Neural crest cell (in vitro differentiated cells): ENCODE measurements around the gene INO80B. TPM values are rescaled to one million over a fixed set of nuclear protein-coding genes. Genes with fewer than 3 reads are reported as not detected.
"Not testable (repeated sequence)": the region's sequence is repeated elsewhere in the genome, so short reads cannot be mapped to it uniquely, and the experiment has no call there.

Experiments used
- DNase-seq: peaks from one replicate; pipeline ENCODE4 v3.0.0; 2021; ENCODE audit warnings: low read depth, mixed read lengths, low spot score
- H3K27ac Mint-ChIP-seq: one replicate; pipeline ENCODE4 v1.8.0; 2021; ENCODE audit warnings: mild to moderate bottlenecking, mixed read lengths; ENCODE audit not compliant: unreplicated experiment
- H3K27me3 Mint-ChIP-seq: 2 replicates; pipeline ENCODE4 v1.8.0; 2021; ENCODE audit warnings: low read depth, mild to moderate bottlenecking, mixed read lengths
- H3K36me3 Mint-ChIP-seq: 2 replicates; pipeline ENCODE4 v1.8.0; 2021; ENCODE audit warnings: low read depth, mild to moderate bottlenecking, mixed read lengths
- H3K4me1 Mint-ChIP-seq: 2 replicates; pipeline ENCODE4 v1.8.0; 2021; ENCODE audit warnings: mixed read lengths
- H3K4me3 Mint-ChIP-seq: one replicate; pipeline ENCODE4 v1.8.0; 2021; ENCODE audit warnings: mild to moderate bottlenecking, mixed read lengths
- H3K9me3 Mint-ChIP-seq: 2 replicates; pipeline ENCODE4 v1.8.0; 2021; ENCODE audit warnings: mixed read lengths
- CTCF ChIP-seq: fragments of 200-600 bp; sonication (generic); conservative IDR thresholded peaks from 2 replicates; pipeline ENCODE4 v1.5.0; 2021; ENCODE audit warnings: antibody characterized with exemption, mild to moderate bottlenecking
- total RNA-seq: library from RNA; stranded (reverse); gene quantifications from 2 replicates; pipeline ENCODE4 v1.2.1, GENCODE V29; 2021

Gene INO80B
- total RNA-seq, 1 donor from 2014 or later, result 33.1 TPM

DNA sequence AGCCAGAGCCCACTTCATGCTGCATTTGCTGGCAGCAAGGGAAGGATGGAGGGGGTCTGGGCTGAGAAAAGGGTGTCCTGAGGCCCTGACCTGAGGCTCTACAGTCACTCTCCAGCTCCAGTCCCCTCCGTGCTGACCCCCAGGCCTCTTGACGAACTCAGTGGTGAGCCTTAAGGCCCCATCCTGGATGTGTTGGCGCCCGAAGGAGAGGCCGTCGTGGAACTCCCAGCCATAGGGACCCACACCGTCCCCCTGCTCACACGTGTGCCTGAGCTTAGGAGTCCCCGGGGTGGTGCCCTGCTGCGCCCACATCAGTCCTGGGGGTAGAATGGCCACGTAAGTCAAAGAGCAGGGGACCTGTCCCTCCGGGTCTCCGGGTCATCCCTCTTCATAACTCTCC, 9.5 kb downstream of the INO80B start:
- Mint-ChIP-seq H3K4me1 (peaks cover 29% of the 10 kb centered on the region), H3K4me3 (peak overlapping the region; percentile 87), H3K27ac (no peak overlapping the region), H3K36me3 (peaks cover 12% of the 10 kb centered on the region), H3K27me3 (peaks cover 2% of the 10 kb centered on the region), H3K9me3 (no peaks in the 10 kb centered on the region)
- TF ChIP-seq CTCF, result no peak
- no peak for DNase-seq

GRCh38 chr2:74470742-74471141, 15.9 kb downstream of the INO80B start:
- not testable (repeated sequence) for H3K27ac Mint-ChIP-seq
- Mint-ChIP-seq H3K36me3 (peaks cover 10% of the 10 kb centered on the region), H3K4me3 (peak overlapping the region; percentile 81)

GRCh38 chr2:74471332-74472065, 16.6 kb downstream of the INO80B start:
- Mint-ChIP-seq H3K4me3 (peak overlapping the region; percentile 98), H3K27ac (peak overlapping the region; percentile 98), H3K9me3 (no peaks in the 10 kb centered on the region), H3K36me3 (peaks cover 10% of the 10 kb centered on the region), H3K27me3 (peaks cover 2% of the 10 kb centered on the region), H3K4me1 (peaks cover 22% of the 10 kb centered on the region)
- no peak for DNase-seq
- TF ChIP-seq CTCF, result no peak

More at GRCh38 chr2:74470742-74471141, 15.9 kb downstream of the INO80B start:
- H3K9me3 Mint-ChIP-seq, H3K27me3 Mint-ChIP-seq, DNase-seq: not testable (repeated sequence)
- peaks cover 27% of the 10 kb centered on the region for H3K4me1 Mint-ChIP-seq

GRCh38 chr2:74472086-74472944, 17.4 kb downstream of the INO80B start, which contains the start of gene MRPL53:
TSS of gene MRPL53 (minus strand) at chr2:74472680. CDS start at chr2:74472660, 20 bp downstream.
- TF ChIP-seq CTCF, result no peak
- Mint-ChIP-seq H3K4me3 (peak within 1 kb of the TSS; percentile 98), H3K27me3 (peaks cover 2% of the 10 kb centered on the region), H3K36me3 (peaks cover 11% of the 10 kb centered on the region), H3K4me1 (peaks cover 22% of the 10 kb centered on the region), H3K9me3 (no peaks in the 10 kb centered on the region), H3K27ac (peak within 1 kb of the TSS; percentile 98)
- peak; percentile 93 for DNase-seq

GRCh38 chr2:74472945-74473258, 18.0 kb downstream of the INO80B start:
- Mint-ChIP-seq H3K27ac (peak overlapping the region; percentile 98), H3K4me3 (peak overlapping the region; percentile 98), H3K9me3 (no peaks in the 10 kb centered on the region), H3K4me1 (peaks cover 22% of the 10 kb centered on the region), H3K27me3 (peaks cover 2% of the 10 kb centered on the region), H3K36me3 (peaks cover 14% of the 10 kb centered on the region)
- no peak for DNase-seq
- no peak for TF ChIP-seq CTCF
